Measurements from ENCODE around the gene TNFSF12. TPM values are rescaled to one million over a fixed set of nuclear protein-coding genes. Genes with fewer than 3 reads are reported as not detected.
A peak's percentile ranks its signal among the peaks of the same experiment; 100 is the strongest.

TNFSF12 gene
- total RNA-seq, 4 donors from 2014 or later, result 9.9 to 31.7 (median 20.9) TPM

DNA sequence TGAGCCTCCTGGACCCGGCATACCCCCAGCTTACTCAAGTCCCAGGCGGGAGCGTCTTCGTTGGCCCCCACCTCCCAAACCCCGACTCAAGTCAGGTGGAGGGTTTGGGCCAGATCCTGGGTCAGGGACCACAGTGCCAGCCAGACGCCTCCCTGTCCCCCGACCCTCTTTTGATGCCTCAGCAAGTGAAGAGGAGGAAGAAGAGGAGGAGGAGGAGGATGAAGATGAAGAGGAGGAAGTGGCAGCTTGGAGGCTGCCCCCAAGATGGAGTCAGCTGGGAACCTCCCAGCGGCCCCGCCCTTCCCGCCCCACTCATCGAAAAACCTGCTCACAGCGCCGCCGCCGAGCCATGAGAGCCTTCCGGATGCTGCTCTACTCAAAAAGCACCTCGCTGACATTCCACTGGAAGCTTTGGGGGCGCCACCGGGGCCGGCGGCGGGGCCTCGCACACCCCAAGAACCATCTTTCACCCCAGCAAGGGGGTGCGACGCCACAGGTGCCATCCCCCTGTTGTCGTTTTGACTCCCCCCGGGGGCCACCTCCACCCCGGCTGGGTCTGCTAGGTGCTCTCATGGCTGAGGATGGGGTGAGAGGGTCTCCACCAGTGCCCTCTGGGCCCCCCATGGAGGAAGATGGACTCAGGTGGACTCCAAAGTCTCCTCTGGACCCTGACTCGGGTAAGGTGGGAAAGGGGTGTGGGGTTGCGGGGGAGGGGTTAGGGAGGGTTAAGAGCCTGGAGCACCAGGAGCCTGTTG, 14.4 kb downstream of the TNFSF12 start:
- no peak for TF ChIP-seq POLR2A (IDR thresholded peaks at IDR 0.05)
- TF ChIP-seq, protein P1, sequence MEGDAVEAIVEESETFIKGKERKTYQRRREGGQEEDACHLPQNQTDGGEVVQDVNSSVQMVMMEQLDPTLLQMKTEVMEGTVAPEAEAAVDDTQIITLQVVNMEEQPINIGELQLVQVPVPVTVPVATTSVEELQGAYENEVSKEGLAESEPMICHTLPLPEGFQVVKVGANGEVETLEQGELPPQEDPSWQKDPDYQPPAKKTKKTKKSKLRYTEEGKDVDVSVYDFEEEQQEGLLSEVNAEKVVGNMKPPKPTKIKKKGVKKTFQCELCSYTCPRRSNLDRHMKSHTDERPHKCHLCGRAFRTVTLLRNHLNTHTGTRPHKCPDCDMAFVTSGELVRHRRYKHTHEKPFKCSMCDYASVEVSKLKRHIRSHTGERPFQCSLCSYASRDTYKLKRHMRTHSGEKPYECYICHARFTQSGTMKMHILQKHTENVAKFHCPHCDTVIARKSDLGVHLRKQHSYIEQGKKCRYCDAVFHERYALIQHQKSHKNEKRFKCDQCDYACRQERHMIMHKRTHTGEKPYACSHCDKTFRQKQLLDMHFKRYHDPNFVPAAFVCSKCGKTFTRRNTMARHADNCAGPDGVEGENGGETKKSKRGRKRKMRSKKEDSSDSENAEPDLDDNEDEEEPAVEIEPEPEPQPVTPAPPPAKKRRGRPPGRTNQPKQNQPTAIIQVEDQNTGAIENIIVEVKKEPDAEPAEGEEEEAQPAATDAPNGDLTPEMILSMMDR (IDR thresholded peaks at IDR 0.05), result no peak
- intact Hi-C loops (cut with DNase I; ENCODE audit: low total_unique reads), result loop anchor here (10.0 kb wide), 1 partner anchor 128 kb away; the partner anchor contains the start of genes FGF11 and TMEM102
- no peak for DNase-seq (ENCODE audit: low spot score in 2 of 2)
- H3K4me3 ChIP-seq (ENCODE audit: low read depth, poor library complexity, severe bottlenecking), result no peak overlapping the region
- 86 to 87% methylated on average over 29 to 30 of the region's 30 CpGs for WGBS, 2 donors

DNA sequence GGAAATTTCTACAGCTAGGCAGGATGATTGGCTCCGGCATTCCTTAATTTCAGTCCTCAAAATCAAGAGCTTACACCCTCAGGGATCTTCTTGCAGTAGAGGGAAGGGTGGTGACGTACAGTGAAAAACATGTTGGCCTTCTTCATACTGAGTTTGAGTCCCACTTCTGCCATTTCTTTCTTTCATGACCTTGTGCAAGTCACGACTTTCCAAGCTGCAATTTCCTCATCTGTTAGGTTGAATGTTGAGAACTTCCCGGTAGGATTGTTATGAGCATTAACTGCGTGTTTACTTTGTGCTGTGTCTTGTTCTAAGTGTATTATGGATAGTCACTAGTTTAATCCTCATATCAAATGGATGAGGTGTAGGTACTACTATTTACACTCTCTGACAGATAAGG, 20.7 kb downstream of the TNFSF12 start:
- no peak overlapping the region for H3K4me3 ChIP-seq (ENCODE audit: low read depth, poor library complexity, severe bottlenecking)
- WGBS, 2 donors, result 84 to 85% methylated on average over 5 of the region's 5 CpGs
- intact Hi-C loops (cut with DNase I; ENCODE audit: low total_unique reads), result loop anchor here (10.0 kb wide), 1 partner anchor 135 kb away; the partner anchor contains the start of genes FGF11 and TMEM102
- no peak for DNase-seq (ENCODE audit: low spot score in 2 of 2)
- no peak for TF ChIP-seq POLR2A (IDR thresholded peaks at IDR 0.05)
- TF ChIP-seq, protein P1 (IDR thresholded peaks at IDR 0.05), result no peak

DNA sequence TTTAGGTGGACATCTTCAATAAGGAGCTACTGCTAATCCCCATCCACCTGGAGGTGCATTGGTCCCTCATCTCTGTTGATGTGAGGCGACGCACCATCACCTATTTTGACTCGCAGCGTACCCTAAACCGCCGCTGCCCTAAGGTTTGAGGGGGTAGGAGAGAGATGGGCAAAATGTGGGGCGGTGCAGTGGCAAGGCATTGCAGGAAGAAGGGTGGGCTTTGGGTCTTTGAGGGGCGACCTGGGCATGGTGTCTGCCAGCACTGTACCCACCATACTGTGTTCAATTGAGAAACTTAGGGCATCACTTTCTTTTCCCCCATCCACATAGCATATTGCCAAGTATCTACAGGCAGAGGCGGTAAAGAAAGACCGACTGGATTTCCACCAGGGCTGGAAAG, 21.5 kb downstream of the TNFSF12 start:
- H3K4me3 ChIP-seq (ENCODE audit: low read depth, poor library complexity, severe bottlenecking), result no peak overlapping the region
- intact Hi-C loops (cut with DNase I; ENCODE audit: low total_unique reads), result loop anchor here (5.0 kb wide), 1 partner anchor 538 kb away; no protein-coding TSS in a partner anchor
- DNase-seq (ENCODE audit: low spot score in 2 of 2), result no peak
- TF ChIP-seq, protein P1 (IDR thresholded peaks at IDR 0.05), result no peak
- TF ChIP-seq POLR2A (IDR thresholded peaks at IDR 0.05), result no peak
- WGBS, 2 donors, result 93 to 95% methylated on average over 10 of the region's 10 CpGs

DNA sequence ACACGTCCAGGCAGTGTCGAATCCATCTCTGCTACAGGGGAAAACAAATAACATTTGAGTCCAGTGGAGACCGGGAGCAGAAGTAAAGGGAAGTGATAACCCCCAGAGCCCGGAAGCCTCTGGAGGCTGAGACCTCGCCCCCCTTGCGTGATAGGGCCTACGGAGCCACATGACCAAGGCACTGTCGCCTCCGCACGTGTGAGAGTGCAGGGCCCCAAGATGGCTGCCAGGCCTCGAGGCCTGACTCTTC, 23.4 kb downstream of the TNFSF12 start:
- TF ChIP-seq, protein P1 (IDR thresholded peaks at IDR 0.05), result no peak
- no peak for TF ChIP-seq POLR2A (IDR thresholded peaks at IDR 0.05)
- 1 to 2% methylated on average over 11 of the region's 11 CpGs for WGBS, 2 donors
- H3K4me3 ChIP-seq (ENCODE audit: low read depth, poor library complexity, severe bottlenecking), result peak overlapping the region; percentile 12
- no peak for DNase-seq (ENCODE audit: low spot score in 2 of 2)
- intact Hi-C loops (cut with DNase I; ENCODE audit: low total_unique reads), result loop anchor here (5.0 kb wide), 1 partner anchor 540 kb away; no protein-coding TSS in a partner anchor

- TF ChIP-seq, protein P1 (IDR thresholded peaks at IDR 0.05), result no peak
- peak in 1 of 2 donors; percentile 95 for TF ChIP-seq POLR2A (IDR thresholded peaks at IDR 0.05)
- intact Hi-C loops (cut with DNase I; ENCODE audit: low total_unique reads), result loop anchor here (5.0 kb wide), 1 partner anchor 540 kb away; no protein-coding TSS in a partner anchor
- peak overlapping the region; percentile 100 for H3K4me3 ChIP-seq (ENCODE audit: low read depth, poor library complexity, severe bottlenecking)
- DNase-seq (ENCODE audit: low spot score in 2 of 2), result peak; percentile 99 to 100
- 1% methylated on average over 44 to 49 of the region's 73 CpGs for WGBS, 2 donors
These were observed 23.9 kb downstream of the TNFSF12 start for GRCh38 chr17:7572588-7573323.

All from lower leg skin (tissue), 4 donors.